NCI-H1694 treated with DMSO at 0.1 percent for 48 hours (cell line): ENCODE measurements around the gene GNL3.
"Not testable (repeated sequence)": the region's sequence is repeated elsewhere in the genome, so short reads cannot be mapped to it uniquely, and the experiment has no call there.

Experiments
- DNase-seq: peaks from one replicate; lab custom pipeline; 2025; lab: John Stamatoyannopoulos, UW

GNL3 gene

GRCh38 chr3:52721002-52721729 is 35.3 kb downstream of the GNL3 start:
- DNase-seq, result peak; percentile 3

- DNase-seq, result no peak
Observed at GRCh38 chr3:52721730-52722008, 35.8 kb downstream of the GNL3 start.

- DNase-seq, result no peak
Observed at GRCh38 chr3:52722491-52722890, 36.7 kb downstream of the GNL3 start.

GRCh38 chr3:52723935-52724334 is 38.1 kb downstream of the GNL3 start:
- no peak for DNase-seq

GRCh38 chr3:52724511-52724910 is 38.7 kb downstream of the GNL3 start:
- no peak for DNase-seq

- DNase-seq, result not testable (repeated sequence)
Observed at GRCh38 chr3:52728753-52729152, 42.9 kb downstream of the GNL3 start.

GRCh38 chr3:52730681-52731080 is 44.8 kb downstream of the GNL3 start:
- DNase-seq, result no peak

- no peak for DNase-seq
Observed at GRCh38 chr3:52731590-52731989, 45.8 kb downstream of the GNL3 start.

GRCh38 chr3:52733256-52733891 is 47.5 kb downstream of the GNL3 start:
- no peak for DNase-seq

GRCh38 chr3:52739730-52740129 is 53.9 kb downstream of the GNL3 start:
- DNase-seq, result no peak

GRCh38 chr3:52742418-52743041 is 56.7 kb downstream of the GNL3 start:
- DNase-seq, result peak; percentile 12

GRCh38 chr3:52743152-52743551 is 57.3 kb downstream of the GNL3 start:
- no peak for DNase-seq

- no peak for DNase-seq
Observed at GRCh38 chr3:52743721-52744120, 57.9 kb downstream of the GNL3 start.
